HG02623 (cell line): ENCODE data around the gene TMEM192.
A peak's percentile ranks its signal among the peaks of the same experiment; 100 is the strongest.
"Not testable (repeated sequence)": the region's sequence is repeated elsewhere in the genome, so short reads cannot be mapped to it uniquely, and the experiment has no call there.

Experiments
- ATAC-seq: cut with Tn5 transposase; IDR thresholded peaks from one replicate; pipeline ENCODE4 v1.9.1; 2021; ENCODE audit warnings: moderate library complexity; ENCODE audit not compliant: unreplicated experiment

The TMEM192 gene

DNA sequence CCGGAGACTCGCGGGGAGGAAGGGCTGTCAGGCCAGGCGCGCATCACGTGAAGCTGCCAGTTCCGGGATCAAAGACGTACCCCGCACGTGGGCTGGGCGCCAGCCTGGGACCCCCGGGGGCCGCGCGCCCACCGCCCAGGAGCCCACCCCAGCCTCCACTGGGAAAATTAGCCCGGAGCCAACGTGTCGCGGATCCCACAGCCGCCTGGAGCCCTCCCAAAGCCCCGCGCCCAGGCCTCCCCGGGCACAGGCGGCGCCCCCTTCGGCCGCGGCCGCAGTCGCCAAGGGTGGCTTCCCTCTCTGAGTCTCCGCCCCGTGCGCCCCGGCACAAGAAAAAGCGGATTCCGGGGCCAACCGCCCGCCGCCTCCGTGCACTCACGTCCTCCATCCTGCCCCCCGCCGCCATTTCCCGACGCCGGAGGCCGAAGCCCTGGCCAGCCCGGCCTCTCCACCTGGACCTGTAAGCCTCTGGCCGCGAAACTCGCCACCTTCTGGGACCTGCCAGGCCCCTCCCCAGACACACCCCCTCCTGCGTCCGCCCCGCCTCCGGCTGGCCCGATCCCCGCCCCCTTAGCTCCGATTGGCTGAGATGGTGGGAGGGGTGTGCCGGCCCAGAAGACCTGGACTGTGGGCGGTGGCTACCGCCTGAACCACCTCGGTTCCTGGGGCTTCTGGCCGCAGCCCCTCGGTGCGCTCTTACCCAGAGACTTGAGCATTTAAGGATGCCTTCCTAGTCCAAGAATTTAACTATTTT, at the start of gene TMEM192:
Gene TMEM192, minus strand, starts transcription at position 493 of the 754 bp plus-strand sequence. Its CDS starts 87 bp downstream, at position 406.
- peak; percentile 96 for ATAC-seq

DNA sequence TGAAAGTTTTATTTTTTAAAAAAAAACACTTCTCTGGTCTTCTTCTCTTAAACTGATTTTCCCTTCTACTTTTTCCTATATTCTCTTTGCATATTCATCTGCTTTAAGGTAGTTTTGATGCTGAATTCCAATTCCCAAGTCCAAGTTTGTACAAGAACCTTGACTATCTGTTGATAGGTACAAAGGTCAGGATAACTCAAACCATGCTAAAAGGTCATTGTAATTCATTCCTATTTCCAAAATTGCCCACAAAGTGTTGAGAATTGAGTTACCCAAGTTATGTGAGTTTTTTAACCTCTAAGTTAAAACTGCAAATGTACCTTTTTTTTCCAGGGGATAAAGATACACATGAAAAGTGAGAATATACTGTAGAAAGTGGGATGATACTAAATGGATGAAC, 46.1 kb upstream of the TMEM192 start:
- no peak for ATAC-seq

- ATAC-seq, result no peak
These were observed 44.2 kb upstream of the TMEM192 start for GRCh38 chr4:165156906-165157305.

GRCh38 chr4:165154482-165154881, 41.8 kb upstream of the TMEM192 start:
- ATAC-seq, result no peak

DNA sequence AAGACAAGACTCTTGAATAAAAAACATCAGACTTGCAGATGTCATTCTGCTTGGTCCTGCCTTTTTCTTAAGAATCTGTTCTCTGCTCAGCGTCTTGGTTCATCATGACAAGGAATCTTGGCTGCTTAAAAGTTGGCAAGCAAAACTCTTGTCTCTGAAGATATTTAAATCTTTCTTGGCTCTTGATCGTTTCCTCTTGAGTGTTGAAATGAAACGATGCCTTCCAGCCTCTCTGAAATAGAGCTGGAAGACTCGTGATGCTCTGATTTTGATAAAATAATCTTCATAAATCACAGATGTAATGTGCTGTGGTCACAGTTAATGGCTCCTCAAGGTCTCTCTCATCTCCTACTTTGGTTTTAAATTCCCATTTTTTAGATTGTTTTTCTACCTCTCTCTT, 39.9 kb upstream of the TMEM192 start:
- no peak for ATAC-seq

DNA sequence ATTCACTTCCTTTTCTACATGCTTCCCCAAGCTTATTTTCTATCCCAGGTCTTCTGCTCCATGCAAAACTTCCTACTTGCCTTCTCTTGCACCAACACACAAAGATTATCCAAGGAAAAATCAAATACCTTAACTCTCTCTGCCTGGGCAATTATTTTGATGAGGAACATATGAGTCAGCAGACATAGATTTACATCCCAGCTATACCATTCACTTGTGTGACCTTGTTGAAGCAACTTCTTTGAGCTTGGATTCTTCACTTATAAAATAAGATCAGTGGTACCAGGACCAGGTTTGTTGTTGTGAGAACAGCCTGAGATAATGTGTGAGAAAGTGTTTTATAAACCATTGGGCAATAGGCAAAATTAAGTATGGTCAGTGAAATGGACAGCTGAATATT, 39.1 kb upstream of the TMEM192 start:
- no peak for ATAC-seq

- ATAC-seq, result no peak
These were observed 37.9 kb upstream of the TMEM192 start for GRCh38 chr4:165150545-165150944.

DNA sequence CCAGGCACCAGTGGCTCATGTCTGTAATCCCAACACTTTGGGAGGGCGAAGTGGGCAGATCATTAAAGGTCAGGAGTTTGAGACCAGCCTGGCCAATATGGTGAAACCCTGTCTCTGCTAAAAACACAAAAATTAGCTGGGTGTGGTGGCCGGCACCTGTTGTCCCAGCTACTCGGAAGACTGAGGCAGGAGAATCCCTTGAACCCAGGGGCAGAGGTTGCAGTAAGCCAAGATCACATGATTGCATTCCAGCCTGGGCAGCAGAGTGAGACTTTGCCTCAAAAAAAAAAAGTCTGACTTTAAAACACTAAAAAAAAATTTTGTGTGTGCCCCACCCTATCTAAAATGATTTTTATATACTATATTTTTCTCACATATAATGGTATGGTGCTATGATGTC, 26.2 kb upstream of the TMEM192 start:
- no peak for ATAC-seq

DNA sequence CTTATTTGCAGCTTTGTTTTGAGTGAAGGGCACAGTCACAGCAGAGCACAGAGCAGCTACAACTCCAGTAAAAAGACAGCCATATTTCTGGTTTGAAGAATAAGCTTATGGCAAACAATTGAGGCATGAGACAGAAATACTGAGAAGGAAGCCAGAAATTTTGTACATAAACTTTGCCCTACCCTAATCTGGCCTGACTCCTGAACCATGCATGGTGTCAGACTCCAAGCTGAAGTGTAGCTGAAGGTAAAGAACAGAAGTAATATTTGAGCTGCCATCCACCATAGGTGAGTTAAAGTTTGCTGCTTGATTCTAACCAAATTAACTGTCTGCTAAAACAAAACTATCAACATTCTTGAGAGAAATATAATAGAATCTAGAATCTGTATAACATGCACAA, 24.5 kb upstream of the TMEM192 start:
- no peak for ATAC-seq

- no peak for ATAC-seq
These were observed 23.9 kb upstream of the TMEM192 start for GRCh38 chr4:165136529-165136928.

- ATAC-seq, result no peak
These were observed 20.5 kb upstream of the TMEM192 start for GRCh38 chr4:165133150-165133549.

GRCh38 chr4:165131247-165131832, 18.7 kb upstream of the TMEM192 start:
- ATAC-seq, result peak; percentile 65

DNA sequence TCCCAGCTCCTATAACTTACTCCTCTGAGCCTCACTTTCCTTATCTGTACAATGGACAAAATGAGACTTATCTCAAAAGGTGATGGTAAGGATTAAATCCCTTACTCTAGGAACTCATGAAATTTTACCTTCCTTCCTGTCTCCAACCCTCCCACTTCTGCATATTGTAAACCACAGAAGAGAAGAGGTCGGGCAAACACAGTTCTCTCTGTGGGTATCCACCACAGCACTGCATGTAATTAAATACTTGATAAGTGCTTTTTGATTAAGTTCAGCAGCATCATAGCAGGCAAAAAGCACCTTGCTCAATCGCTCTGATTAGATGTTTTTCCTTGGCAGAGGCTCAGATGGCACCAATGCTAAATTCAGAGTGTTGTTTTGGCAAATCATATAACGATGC, 17.3 kb upstream of the TMEM192 start:
- no peak for ATAC-seq

DNA sequence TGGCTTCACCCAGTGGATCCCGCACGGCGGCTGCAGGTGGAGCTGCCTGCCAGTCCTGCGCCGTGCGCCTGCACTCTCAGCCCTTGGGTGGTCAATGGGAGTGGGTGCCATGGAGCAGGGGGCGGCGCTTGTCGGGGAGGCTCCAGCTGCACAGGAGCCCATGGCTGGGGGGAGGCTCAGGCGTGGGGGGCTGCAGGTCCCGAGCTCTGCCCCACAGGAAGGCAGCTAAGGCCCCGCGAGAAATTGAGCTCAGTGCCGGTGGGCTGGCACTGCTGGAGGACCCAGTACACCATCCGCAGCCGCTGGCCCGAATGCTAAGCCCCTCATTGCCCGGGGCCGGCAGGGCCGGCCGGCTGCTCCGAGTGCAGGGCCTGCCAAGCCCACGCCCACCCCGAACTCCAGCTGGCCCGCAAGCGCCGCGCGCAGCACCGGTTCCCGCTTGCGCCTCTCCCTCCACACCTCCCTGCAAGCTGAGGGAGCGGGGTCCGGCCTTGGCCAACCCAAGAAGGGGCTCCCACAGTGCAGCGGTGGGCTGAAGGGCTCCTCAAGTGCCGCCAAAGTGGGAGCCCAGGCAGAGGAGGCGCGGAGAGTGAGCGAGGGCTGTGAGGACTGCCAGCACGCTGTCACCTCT, 13.3 kb upstream of the TMEM192 start:
- not testable (repeated sequence) for ATAC-seq

- ATAC-seq, result no peak
These were observed 11.8 kb upstream of the TMEM192 start for GRCh38 chr4:165124488-165124887.

DNA sequence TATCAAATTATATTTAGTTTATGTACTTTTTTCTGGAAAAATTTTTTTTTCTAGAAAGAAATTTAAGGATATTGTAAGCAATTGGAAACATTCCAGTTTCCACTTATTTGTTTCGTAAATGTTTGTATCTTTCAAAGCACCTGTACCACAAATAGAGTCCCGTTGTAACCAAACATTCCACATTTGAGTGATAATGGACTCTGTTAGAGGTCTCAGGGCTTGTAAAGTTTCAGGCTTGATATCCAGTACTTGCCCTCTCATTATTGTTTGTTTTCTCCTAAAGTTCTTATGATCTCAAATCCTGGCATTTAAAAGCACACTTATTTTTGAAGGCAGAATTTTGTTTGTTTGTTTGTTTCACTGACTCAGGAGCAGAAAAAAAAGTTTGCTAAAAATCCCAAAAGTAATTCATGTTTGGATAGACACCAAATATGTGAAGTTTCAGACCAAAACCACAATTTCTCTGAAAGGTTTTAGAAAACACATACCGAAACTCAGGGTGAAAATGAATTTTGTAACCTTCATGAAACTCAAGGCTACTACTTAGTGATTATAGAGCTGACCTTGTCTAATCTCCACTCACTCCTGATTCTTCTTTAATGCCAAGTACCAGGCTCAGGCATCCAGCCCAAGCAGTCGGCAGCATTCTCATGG, 5.7 kb upstream of the TMEM192 start:
- ATAC-seq, result peak; percentile 88

GRCh38 chr4:165115301-165115700, 2.6 kb upstream of the TMEM192 start:
- ATAC-seq, result no peak

- no peak for ATAC-seq
These were observed 723 bp downstream of the TMEM192 start for GRCh38 chr4:165111906-165112367.

GRCh38 chr4:165106518-165106917, 6.1 kb downstream of the TMEM192 start:
- no peak for ATAC-seq

- ATAC-seq, result no peak
These were observed 11.0 kb downstream of the TMEM192 start for GRCh38 chr4:165101641-165102040.

- ATAC-seq, result no peak
These were observed 15.9 kb downstream of the TMEM192 start for GRCh38 chr4:165096776-165097175.

GRCh38 chr4:165095291-165095690, 17.4 kb downstream of the TMEM192 start:
- no peak for ATAC-seq
